GM21390 (cell line): ENCODE data around the gene SPTLC1.
"Not testable (repeated sequence)": the region's sequence is repeated elsewhere in the genome, so short reads cannot be mapped to it uniquely, and the experiment has no call there.

Experiments used
- ATAC-seq: cut with Tn5 transposase; IDR thresholded peaks from one replicate; pipeline ENCODE4 v1.9.1; 2021; ENCODE audit not compliant: unreplicated experiment

The SPTLC1 gene, protein sequence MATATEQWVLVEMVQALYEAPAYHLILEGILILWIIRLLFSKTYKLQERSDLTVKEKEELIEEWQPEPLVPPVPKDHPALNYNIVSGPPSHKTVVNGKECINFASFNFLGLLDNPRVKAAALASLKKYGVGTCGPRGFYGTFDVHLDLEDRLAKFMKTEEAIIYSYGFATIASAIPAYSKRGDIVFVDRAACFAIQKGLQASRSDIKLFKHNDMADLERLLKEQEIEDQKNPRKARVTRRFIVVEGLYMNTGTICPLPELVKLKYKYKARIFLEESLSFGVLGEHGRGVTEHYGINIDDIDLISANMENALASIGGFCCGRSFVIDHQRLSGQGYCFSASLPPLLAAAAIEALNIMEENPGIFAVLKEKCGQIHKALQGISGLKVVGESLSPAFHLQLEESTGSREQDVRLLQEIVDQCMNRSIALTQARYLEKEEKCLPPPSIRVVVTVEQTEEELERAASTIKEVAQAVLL

DNA sequence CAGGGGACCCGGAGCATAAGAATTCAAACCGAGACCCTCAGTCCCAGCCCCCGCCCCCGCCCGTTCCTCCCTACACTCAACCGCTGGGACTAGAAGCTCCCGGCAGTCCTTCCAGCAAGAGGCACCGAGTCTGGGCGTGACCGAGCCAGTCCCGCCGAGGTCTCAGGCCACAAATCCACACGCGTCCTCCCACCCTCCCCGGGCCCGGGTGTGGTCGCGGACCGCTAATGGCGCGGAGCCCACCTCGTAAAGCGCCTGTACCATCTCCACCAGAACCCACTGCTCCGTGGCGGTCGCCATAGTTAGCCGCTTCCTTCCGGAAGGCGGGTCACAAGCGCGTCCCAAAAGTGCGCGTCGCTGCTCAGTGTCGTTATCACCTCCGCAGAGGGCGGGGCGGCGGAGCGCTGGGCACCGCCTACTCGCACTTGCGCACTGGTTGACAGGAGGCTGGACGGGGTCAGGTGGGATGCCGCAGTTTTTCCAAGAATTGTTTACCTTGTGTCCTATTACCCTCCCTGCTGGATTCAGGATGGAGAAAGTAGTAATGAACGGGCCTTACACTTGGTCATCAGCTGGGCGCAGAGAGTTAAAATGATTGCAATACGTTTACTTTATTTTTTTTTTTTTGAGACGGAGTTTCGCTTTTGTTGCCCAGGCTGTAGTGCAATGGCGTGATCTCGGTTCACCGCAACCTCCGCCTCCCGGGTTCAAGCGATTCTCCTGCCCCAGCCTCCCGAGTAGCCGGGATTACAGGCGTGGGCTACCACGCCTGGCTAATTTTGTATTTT, at the start of gene SPTLC1:
Gene SPTLC1, minus strand, starts transcription at position 343 of the 788 bp plus-strand sequence. Its CDS starts 43 bp downstream, at position 300.
- peak; percentile 96 for ATAC-seq

DNA sequence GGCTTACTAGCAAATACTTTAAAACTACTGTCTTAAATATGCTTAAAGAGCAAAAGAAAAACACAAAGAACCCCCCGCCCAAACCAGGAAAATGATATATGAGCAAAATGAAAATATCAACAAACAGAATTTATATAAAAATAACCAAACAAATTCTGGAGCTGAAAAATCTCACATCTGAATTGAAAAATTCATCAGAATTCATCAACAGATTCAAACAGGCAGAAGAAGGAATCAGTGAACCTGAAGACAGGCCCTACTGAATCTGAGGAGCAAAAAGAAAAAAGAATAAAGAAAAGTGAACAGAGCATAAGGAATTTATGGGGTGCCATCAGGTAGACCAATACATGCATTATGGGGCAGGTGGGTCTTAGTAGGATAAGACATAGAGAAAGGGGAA, 49.8 kb upstream of the SPTLC1 start:
- ATAC-seq: no peak

- no peak for ATAC-seq
Observed at GRCh38 chr9:92164490-92164889, 49.3 kb upstream of the SPTLC1 start.

DNA sequence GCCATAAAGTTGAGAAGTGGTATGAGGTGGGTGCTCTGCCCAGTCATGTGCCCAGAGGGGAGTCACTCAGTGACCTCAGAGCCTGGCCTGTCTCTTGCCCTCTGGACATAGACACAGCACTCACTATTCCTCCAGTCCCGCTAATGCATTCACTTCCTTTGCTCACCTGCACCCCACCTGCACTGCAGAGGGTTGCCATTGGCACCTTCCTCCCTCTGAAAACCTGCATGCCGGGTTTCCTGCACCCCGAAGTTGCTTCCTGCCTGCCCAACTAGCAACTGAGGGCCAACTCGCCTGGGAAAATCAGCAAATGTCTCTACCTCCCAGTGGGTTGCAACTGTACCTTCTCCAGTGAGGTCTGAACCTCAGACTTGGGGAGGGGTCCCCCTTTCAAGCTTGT, 48.1 kb upstream of the SPTLC1 start:
- ATAC-seq: no peak

DNA sequence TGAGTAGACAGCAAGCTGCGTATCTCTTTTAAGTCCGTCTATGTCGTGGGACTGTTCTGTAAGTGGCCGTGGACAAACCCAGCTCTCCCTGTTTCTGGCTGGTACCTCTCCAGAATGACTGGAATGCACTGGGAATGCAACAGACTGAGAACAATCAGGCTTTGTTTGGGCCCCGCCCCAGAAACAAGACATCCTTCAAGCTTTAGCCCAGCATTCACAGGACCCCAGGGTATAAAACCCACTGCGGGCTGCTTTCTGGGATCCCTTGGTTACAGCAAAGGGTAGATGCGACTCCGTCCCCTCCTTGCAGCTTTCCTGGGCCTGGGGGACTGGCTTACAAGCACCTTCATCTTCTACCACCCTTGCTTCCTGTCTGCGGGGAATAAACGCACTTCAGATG, 45.6 kb upstream of the SPTLC1 start:
- no peak for ATAC-seq

DNA sequence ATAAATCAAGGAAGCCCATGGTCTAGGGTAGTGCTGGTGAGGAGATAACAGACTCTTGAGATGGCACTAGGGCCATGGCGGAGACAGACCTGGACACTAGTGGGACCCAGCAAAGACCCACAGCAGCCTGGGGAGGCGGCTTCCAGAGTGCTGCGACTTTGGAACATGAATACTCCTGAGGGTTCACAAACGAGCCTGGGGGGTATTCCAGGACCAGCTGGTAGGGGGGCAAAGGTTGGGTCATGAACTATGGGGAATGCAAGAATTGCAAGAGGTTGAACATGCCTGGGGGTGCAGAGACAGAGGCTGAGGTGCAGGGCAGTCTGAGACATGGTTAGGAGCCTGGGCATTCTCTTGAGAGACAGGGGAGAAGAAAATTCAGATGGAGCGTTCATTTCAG, 43.8 kb upstream of the SPTLC1 start:
- ATAC-seq: no peak

DNA sequence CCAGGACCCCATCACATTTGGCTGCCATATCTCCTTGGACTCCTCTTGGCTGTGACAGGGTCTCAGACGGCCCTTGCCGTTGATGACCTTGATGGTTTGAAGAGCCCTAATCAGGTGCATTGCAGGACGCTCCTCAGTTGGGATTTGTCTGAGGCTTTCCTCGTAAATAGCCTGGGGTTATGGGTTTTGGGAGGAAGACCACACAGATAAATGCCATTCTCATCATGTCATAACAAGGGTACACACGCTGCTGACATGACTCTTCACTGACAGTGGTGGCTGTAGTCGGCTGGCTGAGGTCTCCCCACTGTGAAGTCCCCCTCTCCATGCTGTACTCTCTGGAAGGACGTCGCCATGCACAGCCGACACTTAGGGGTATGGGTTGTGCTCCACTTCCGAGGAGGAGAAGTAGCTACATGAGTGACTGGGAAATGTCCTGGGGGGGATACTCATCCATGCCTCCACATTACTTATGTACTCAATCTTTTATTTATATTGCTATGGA, 42.9 kb upstream of the SPTLC1 start:
- no peak for ATAC-seq

DNA sequence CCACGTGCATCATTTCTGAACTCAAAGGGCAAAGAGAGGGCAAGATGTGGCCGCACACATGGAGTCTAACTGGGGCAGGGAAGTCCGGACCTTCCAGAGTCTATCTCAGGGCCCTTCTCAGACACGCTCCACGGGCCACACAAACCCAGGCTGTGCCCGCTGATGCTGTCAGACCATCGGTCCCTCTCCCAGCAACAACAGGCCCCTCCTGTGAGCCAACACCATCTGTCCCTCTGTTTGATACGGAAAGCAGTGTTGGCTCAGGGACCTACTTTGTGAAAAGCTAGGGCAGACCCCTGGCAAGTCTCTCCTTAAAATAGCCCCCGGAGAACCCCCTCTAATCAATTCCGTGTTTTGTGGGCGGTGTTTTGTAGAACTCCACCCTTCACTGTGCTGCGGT, 40.5 kb upstream of the SPTLC1 start:
- ATAC-seq: not testable (repeated sequence)

- ATAC-seq: no peak
Observed at GRCh38 chr9:92155221-92155620, 40.0 kb upstream of the SPTLC1 start.

GRCh38 chr9:92153466-92154415, 38.5 kb upstream of the SPTLC1 start:
- not testable (repeated sequence) for ATAC-seq

DNA sequence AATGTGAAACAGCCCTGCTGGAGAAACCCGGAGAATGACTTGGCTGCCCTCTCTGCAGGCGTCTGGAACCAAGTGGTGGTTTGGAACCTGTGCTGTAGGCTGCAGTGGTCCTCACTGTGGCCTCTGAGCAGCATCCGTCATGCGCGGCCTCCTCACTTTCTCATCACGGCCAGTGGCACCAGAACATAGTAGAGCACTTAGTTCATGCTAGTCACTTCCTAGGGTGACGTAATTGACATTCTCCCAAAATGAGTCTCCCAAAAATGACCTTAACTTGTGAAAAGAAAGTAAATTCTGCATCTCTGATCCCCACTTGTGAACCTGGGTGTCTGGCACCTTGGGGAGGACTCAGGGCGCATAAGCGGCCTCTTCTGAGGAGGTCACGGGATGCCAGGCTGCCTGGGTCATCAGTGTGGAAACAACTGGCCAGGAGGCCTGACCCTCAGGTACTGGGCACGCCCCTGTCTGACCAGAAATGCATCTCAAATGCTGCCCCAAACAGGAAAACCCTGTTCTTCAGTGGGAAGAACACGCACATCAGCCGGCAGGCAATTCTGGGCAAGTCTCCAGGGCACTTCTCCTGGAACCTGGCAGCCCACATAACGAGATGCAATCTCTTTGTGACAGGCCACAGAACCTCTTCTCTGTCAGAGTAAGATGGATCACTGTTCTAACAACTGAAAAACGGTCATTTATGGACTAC, 36.6 kb upstream of the SPTLC1 start:
- ATAC-seq: no peak

DNA sequence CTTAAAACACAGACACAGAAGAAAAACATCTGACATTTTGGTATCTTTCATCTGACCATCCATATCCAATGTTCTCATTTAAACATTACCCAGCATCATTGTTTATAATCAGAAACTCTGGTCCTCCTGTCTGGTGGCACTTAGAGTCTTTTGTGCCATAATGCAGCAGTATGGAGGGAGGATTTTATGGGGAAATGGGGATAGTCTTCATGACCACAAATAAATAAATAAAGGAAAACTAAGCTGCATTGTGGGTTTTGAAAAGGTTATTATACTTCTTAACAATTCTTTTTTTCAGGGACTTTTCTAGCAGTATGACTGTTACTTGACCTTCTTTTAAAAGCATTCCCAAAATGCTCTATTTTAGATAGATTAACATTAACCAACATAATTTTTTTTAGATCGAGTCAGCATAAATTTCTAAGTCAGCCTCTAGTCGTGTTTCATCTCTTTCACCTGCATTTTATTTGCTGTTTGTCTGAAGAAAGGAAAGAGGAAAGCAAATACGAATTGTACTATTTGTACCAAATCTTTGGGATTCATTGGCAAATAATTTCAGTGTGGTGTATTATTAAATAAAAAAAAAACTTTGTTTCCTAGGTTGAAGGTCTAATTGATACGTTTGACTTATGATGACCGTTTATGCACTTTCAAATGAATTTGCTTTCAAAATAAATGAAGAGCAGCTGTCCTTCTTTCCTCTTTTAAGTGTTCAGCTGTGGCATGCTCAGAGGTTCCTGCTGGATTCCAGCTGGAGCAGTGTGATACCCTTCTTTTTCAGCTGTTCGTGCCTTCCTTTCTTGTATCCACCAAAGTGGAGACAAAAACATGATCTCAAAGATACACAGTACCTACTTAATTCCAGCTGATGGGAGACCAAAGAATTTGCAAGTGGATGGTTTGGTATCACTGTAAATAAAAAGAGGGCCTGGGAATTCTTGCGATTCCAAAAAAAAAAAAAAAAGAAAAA, 35.6 kb upstream of the SPTLC1 start:
- not testable (repeated sequence) for ATAC-seq

DNA sequence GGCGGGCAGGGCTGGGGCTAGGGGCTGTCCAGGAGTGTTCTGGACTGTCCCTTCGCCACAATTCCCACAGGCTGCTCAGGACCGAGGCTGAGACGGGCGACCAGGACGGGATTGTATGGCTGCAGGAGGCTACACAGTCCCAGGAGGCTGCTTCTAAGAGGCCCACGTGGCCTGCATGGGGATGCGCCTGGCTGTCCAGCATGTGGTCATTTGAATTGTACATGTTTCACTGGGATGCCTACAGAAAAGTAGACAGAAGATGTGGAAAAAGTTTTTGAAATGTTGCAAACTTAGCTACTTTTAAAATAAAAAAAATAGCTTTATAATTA, 32.6 kb upstream of the SPTLC1 start:
- no peak for ATAC-seq

DNA sequence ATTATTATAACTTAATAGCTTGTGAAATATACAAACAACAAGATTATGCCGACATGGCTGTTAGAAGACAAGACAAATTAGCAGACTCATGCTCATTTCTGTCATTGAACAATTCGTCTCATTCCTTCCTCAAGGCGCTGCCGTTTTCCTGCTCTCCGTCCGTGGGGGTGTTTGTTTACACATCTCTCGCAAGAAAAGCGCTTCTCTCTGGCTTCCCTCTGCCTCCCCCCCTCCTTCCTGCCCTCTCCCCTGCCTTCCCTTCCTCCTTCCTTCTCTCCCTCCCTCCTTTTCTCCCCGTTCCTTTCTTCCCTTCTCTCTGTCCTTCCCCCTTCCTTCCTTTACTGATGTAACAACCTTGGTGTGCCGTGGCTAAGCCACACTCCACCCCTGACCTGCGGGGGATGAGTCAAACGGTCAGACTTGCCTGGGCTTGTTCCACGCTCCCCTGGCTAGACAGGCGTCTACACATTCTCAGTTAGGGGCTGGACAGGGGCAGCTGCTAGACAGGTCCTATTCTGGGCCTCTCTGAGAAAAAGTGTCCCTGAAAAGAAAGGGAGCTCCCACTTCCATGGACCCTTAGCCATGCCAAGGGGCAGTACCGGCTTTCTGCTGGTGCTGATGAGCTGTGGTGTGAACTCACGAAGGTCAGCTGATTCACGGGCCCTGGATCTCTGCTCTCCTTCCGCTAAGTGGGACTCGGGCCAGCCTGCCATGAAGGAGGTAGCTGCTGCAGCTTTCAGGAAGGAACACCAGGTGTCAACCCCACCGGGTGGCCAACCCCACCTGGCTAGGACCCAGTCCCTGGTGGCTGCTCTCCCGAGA, 32.0 kb upstream of the SPTLC1 start:
- ATAC-seq: peak; percentile 78

DNA sequence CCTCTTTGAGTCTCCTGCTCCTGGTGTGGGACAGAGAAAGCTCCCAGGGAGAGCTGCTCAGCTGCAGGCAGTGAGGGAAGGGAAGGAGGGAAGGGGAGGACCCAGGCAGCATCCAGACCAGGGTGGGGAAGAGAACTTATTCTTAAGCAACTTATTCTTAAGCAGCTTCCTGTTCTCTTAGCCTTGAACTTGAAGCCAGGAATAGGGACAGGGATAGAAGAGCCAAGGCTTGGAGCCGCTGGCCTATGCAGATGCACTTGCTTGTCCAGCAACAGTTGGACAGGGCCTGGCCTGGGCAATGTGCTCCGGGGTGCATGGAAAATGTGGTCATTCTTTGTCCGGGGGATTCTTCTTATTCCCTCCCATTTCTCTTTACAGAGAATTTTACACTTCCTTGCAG, 31.4 kb upstream of the SPTLC1 start:
- ATAC-seq: no peak

GRCh38 chr9:92145784-92146183, 30.6 kb upstream of the SPTLC1 start:
- ATAC-seq: not testable (repeated sequence)

DNA sequence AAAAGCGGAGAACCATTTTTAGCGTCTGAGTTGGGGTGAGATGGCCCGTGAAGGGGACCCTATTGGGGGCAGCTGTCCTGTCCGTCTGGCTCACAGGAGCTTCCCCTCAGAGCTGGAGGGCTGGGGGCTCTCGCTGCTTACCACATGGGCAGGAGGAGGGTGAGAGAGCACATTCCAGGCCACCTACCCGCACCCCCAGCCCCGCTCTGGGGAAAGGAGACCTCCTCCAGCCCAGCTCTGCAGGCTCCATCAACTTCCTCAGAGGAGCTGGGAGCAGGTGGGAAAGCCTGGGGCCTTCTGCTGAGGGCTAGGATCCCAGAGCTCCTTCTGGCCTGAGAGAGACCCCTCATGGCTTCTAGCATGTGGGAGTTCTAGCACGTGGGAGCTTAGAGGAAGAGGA, 27.1 kb upstream of the SPTLC1 start:
- no peak for ATAC-seq
